ENCODE data around the gene UGT2B7. TPM values are rescaled to one million over a fixed set of nuclear protein-coding genes. Genes with fewer than 3 reads are reported as not detected.

The UGT2B7 gene
- total and polyA plus RNA-seq, 10 of the 15 experiments (the other 5 are each of a cell fraction or from before 2014, with no cell fraction given) = 0.73 to 2.9 (median 1.2) TPM

DNA sequence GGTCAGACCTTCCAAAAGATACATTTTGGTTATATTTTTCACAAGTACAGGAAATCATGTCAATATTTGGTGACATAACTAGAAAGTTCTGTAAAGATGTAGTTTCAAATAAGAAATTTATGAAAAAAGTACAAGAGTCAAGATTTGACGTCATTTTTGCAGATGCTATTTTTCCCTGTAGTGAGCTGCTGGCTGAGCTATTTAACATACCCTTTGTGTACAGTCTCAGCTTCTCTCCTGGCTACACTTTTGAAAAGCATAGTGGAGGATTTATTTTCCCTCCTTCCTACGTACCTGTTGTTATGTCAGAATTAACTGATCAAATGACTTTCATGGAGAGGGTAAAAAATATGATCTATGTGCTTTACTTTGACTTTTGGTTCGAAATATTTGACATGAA, 536 bp downstream of the UGT2B7 start:
- 17% methylated on average over 3 of the region's 3 CpGs for WGBS (ENCODE audit: insufficient coverage, insufficient replicate concordance, low lambda C conversion rate, missing lambda C conversion rate)
- TF ChIP-seq CBX5 (IDR thresholded peaks at IDR 0.05; ENCODE audit: low read depth) (no peak), SPI1 (IDR thresholded peaks at IDR 0.05; ENCODE audit: borderline replicate concordance, insufficient read depth, low read depth, low read length) (no peak), KDM1A (IDR thresholded peaks at IDR 0.05; ENCODE audit: borderline replicate concordance) (no peak), HDAC6 (IDR thresholded peaks at IDR 0.05; ENCODE audit: unreplicated experiment) (no peak), CHD4 (IDR thresholded peaks at IDR 0.05) (no peak), KLF5 (IDR thresholded peaks at IDR 0.05; ENCODE audit: partially characterized antibody) (no peak), NFXL1 (IDR thresholded peaks at IDR 0.05; ENCODE audit: borderline replicate concordance) (no peak), SIX5 (IDR thresholded peaks at IDR 0.05; ENCODE audit: low read depth, low read length, severe bottlenecking) (no peak), STAT1 (conservative IDR thresholded peaks at IDR 0.05) (no peak), ESRRA (IDR thresholded peaks at IDR 0.05; ENCODE audit: low read length) (no peak), JUNB (IDR thresholded peaks at IDR 0.05) (no peak), TBL1XR1 (IDR thresholded peaks at IDR 0.05; ENCODE audit: low read depth, low read length) (no peak), TCF12 (IDR thresholded peaks at IDR 0.05; ENCODE audit: low read depth, low read length) (no peak), JUND (IDR thresholded peaks at IDR 0.05; ENCODE audit: low read depth, low read length) (no peak)
- TF ChIP-seq, protein P1, sequence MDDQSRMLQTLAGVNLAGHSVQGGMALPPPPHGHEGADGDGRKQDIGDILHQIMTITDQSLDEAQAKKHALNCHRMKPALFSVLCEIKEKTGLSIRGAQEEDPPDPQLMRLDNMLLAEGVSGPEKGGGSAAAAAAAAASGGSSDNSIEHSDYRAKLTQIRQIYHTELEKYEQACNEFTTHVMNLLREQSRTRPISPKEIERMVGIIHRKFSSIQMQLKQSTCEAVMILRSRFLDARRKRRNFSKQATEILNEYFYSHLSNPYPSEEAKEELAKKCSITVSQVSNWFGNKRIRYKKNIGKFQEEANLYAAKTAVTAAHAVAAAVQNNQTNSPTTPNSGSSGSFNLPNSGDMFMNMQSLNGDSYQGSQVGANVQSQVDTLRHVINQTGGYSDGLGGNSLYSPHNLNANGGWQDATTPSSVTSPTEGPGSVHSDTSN (IDR thresholded peaks at IDR 0.05; ENCODE audit: insufficient replicate concordance, low read depth, low read length) = no peak
- TF ChIP-seq, protein P2, sequence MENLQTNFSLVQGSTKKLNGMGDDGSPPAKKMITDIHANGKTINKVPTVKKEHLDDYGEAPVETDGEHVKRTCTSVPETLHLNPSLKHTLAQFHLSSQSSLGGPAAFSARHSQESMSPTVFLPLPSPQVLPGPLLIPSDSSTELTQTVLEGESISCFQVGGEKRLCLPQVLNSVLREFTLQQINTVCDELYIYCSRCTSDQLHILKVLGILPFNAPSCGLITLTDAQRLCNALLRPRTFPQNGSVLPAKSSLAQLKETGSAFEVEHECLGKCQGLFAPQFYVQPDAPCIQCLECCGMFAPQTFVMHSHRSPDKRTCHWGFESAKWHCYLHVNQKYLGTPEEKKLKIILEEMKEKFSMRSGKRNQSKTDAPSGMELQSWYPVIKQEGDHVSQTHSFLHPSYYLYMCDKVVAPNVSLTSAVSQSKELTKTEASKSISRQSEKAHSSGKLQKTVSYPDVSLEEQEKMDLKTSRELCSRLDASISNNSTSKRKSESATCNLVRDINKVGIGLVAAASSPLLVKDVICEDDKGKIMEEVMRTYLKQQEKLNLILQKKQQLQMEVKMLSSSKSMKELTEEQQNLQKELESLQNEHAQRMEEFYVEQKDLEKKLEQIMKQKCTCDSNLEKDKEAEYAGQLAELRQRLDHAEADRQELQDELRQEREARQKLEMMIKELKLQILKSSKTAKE (IDR thresholded peaks at IDR 0.05; ENCODE audit: low read depth, poor library complexity, severe bottlenecking) = no peak
- TF ChIP-seq, protein P3, sequence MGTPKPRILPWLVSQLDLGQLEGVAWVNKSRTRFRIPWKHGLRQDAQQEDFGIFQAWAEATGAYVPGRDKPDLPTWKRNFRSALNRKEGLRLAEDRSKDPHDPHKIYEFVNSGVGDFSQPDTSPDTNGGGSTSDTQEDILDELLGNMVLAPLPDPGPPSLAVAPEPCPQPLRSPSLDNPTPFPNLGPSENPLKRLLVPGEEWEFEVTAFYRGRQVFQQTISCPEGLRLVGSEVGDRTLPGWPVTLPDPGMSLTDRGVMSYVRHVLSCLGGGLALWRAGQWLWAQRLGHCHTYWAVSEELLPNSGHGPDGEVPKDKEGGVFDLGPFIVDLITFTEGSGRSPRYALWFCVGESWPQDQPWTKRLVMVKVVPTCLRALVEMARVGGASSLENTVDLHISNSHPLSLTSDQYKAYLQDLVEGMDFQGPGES (IDR thresholded peaks at IDR 0.05) = no peak
- TF ChIP-seq, protein P4, sequence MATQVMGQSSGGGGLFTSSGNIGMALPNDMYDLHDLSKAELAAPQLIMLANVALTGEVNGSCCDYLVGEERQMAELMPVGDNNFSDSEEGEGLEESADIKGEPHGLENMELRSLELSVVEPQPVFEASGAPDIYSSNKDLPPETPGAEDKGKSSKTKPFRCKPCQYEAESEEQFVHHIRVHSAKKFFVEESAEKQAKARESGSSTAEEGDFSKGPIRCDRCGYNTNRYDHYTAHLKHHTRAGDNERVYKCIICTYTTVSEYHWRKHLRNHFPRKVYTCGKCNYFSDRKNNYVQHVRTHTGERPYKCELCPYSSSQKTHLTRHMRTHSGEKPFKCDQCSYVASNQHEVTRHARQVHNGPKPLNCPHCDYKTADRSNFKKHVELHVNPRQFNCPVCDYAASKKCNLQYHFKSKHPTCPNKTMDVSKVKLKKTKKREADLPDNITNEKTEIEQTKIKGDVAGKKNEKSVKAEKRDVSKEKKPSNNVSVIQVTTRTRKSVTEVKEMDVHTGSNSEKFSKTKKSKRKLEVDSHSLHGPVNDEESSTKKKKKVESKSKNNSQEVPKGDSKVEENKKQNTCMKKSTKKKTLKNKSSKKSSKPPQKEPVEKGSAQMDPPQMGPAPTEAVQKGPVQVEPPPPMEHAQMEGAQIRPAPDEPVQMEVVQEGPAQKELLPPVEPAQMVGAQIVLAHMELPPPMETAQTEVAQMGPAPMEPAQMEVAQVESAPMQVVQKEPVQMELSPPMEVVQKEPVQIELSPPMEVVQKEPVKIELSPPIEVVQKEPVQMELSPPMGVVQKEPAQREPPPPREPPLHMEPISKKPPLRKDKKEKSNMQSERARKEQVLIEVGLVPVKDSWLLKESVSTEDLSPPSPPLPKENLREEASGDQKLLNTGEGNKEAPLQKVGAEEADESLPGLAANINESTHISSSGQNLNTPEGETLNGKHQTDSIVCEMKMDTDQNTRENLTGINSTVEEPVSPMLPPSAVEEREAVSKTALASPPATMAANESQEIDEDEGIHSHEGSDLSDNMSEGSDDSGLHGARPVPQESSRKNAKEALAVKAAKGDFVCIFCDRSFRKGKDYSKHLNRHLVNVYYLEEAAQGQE (IDR thresholded peaks at IDR 0.05; ENCODE audit: low read depth, low read length) = no peak

More for the DNA sequence above, 536 bp downstream of the UGT2B7 start:
- H3K4me1 ChIP-seq (ENCODE audit: control insufficient read depth, insufficient read depth, low read length) = no peaks in the 10 kb centered on the region
- no peak overlapping the region for H3K9ac ChIP-seq (ENCODE audit: control insufficient read depth, insufficient read depth, low read length)
- no peak for FAIRE-seq
- no peaks in the 10 kb centered on the region for H3K36me3 ChIP-seq (ENCODE audit: control insufficient read depth in 2 of 2, insufficient read depth in 2 of 2, low read length in 1 of 2)
- no peak overlapping the region for H3K4me2 ChIP-seq (ENCODE audit: control insufficient read depth, insufficient read depth)
- H4K20me1 ChIP-seq (ENCODE audit: control insufficient read depth, insufficient read depth) = no peaks in the 10 kb centered on the region
- intact Hi-C loops (cut with micrococcal nuclease; ENCODE audit: unreplicated experiment) = no loop called here
- in situ Hi-C loops (cut with MboI) = no loop called here
- POLR2A ChIA-PET = interaction anchor here (1.1 kb wide), 1 partner anchor 16 kb away, joined by 6 read pairs; no protein-coding TSS in a partner anchor
- DNase-seq (ENCODE audit: low read depth, low spot score) = no peak
- CTCF ChIA-PET = interaction anchor here (1.0 to 1.2 kb wide), 3 partner anchors 8 to 23 kb away, joined by 3 to 5 read pairs (median 3); no protein-coding TSS in a partner anchor
- SMC1A ChIA-PET (ENCODE audit: uncharacterized antibody, unreplicated experiment) = interaction anchor here (0.6 to 1.9 kb wide), 7 partner anchors 9 to 922 kb away, joined by 3 to 8 read pairs (median 3); no protein-coding TSS in a partner anchor
- no peak overlapping the region for H3K4me3 ChIP-seq
- BruUV-seq (replicated peaks) = no TSS peak
- H3K9me3 ChIP-seq (replicated peaks; ENCODE audit: control insufficient read depth, insufficient read depth, low read length) = no peaks in the 10 kb centered on the region
- H3K27me3 ChIP-seq (replicated peaks in 1 of 2; ENCODE audit: control insufficient read depth in 2 of 2, insufficient read depth in 2 of 2, low read length in 1 of 2) = no peaks in the 10 kb centered on the region; a peak in 1 of 4 replicates
- H2AFZ ChIP-seq (ENCODE audit: control insufficient read depth, low read depth, low read length) = no peak overlapping the region
- ATAC-seq = no peak
- H3K27ac ChIP-seq (ENCODE audit: control insufficient read depth, insufficient read depth) = no peak overlapping the region
- RAD21 ChIA-PET (ENCODE audit: unreplicated experiment) = no interaction called here
- no peaks in the 10 kb centered on the region for H3K79me2 ChIP-seq (ENCODE audit: control insufficient read depth, insufficient read depth, low read length)
